Vagina (tissue), 2 donors: ENCODE measurements around the gene BAG5. TPM values are rescaled to one million over a fixed set of nuclear protein-coding genes. Genes with fewer than 3 reads are reported as not detected.
A peak's percentile ranks its signal among the peaks of the same experiment; 100 is the strongest.

ENCODE experiments used
- DNase-seq, 2 donors: peaks; one replicate each; pipeline ENCODE4 v3.0.0-alpha.2; 2017; ENCODE audit errors: extremely low spot score in 2 of 2
- H3K27ac ChIP-seq: fragments of 200-600 bp; sonication (generic); one replicate; pipeline ENCODE4 v1.5.1; 2019
- H3K27me3 ChIP-seq: fragments of 200-600 bp; sonication (generic); one replicate; pipeline ENCODE4 v1.5.1; 2019
- H3K36me3 ChIP-seq, 2 donors: fragments of 200-600 bp; sonication (generic); one replicate each; pipeline ENCODE4 v1.5.1; 2017 to 2019
- H3K4me1 ChIP-seq: fragments of 200-600 bp; sonication (generic); one replicate; pipeline ENCODE4 v1.5.1; 2019
- H3K4me3 ChIP-seq, 2 donors: fragments of 200-600 bp; sonication (generic); 1 replicate in 1 of 2; 2 replicates in 1 of 2; pipeline ENCODE4 v1.5.1; 2016 to 2019
- H3K9me3 ChIP-seq: fragments of 200-600 bp; sonication (generic); one replicate; pipeline ENCODE4 v1.5.1; 2019
- CTCF ChIP-seq, 3 experiments: fragments of 450-650 bp in 2 of 3; fragments of 200-600 bp in 1 of 3; sonication (generic) in 1 of 3; IDR thresholded peaks; one replicate each; pipeline ENCODE4 v1.5.1; 2017 to 2019; ENCODE audit warnings: antibody characterized with exemption in 3 of 3, mild to moderate bottlenecking in 2 of 3, moderate library complexity in 2 of 3
- POLR2A ChIP-seq, 2 donors: fragments of 450-650 bp; IDR thresholded peaks; one replicate each; pipeline ENCODE4 v1.6.1; 2017; ENCODE audit warnings: antibody characterized with exemption in 2 of 2, mild to moderate bottlenecking in 2 of 2, moderate library complexity in 2 of 2
- POLR2AphosphoS5 ChIP-seq, 2 donors: sonication (generic); formaldehyde crosslinking; IDR thresholded peaks; one replicate each; pipeline ENCODE4 v1.9.0; 2017; ENCODE audit warnings: antibody characterized with exemption in 2 of 2, mild to moderate bottlenecking in 2 of 2, low read depth in 1 of 2; ENCODE audit not compliant: insufficient read depth in 1 of 2
- intact Hi-C: fragments of 100-400 bp; cut with DNase I; formaldehyde crosslinking; loops from one replicate; pipeline ENCODE4 v1.15.1; 2023
- total RNA-seq: library from RNA; depleted of rRNA; stranded (reverse); fragments of >200 nt; gene quantifications from one replicate; pipeline ENCODE4 v1.2.3, GENCODE V29; 2016

The BAG5 gene
- total RNA-seq, 1 donor from 2014 or later, result 21.6 TPM

- no peak for DNase-seq
- Histone ChIP-seq H3K4me1 (peaks cover 8% of the 10 kb centered on the region), H3K4me3 (no peak overlapping the region), H3K36me3 (no peaks in the 10 kb centered on the region), H3K27me3 (no peaks in the 10 kb centered on the region), H3K27ac (no peak overlapping the region), H3K9me3 (no peaks in the 10 kb centered on the region)
- TF ChIP-seq POLR2A (IDR thresholded peaks at IDR 0.05), result no peak
- no peak for TF ChIP-seq POLR2AphosphoS5 (IDR thresholded peaks at IDR 0.05; ENCODE audit: insufficient read depth in 1 of 2, low read depth in 1 of 2)
- TF ChIP-seq CTCF (IDR thresholded peaks at IDR 0.05), result no peak
- intact Hi-C loops, result no loop called here
These were observed 22.0 kb upstream of the BAG5 start for GRCh38 chr14:103584326-103584915.

GRCh38 chr14:103581954-103582703 lies 19.7 kb upstream of the BAG5 start:
- DNase-seq, result no peak
- Histone ChIP-seq H3K27ac (peak overlapping the region; percentile 4), H3K27me3 (no peaks in the 10 kb centered on the region), H3K36me3 (no peaks in the 10 kb centered on the region), H3K9me3 (no peaks in the 10 kb centered on the region), H3K4me3 (no peak overlapping the region), H3K4me1 (peaks cover 8% of the 10 kb centered on the region)
- intact Hi-C loops, result no loop called here
- peak; percentile 23 to 24 for TF ChIP-seq POLR2AphosphoS5 (IDR thresholded peaks at IDR 0.05; ENCODE audit: insufficient read depth in 1 of 2, low read depth in 1 of 2)
- no peak for TF ChIP-seq POLR2A (IDR thresholded peaks at IDR 0.05)
- TF ChIP-seq CTCF (IDR thresholded peaks at IDR 0.05), result no peak

- DNase-seq, result no peak
- Histone ChIP-seq H3K4me3 (no peak overlapping the region), H3K36me3 (no peaks in the 10 kb centered on the region), H3K27me3 (no peaks in the 10 kb centered on the region), H3K27ac (no peak overlapping the region), H3K4me1 (peaks cover 16% of the 10 kb centered on the region), H3K9me3 (no peaks in the 10 kb centered on the region)
- intact Hi-C loops, result no loop called here
- TF ChIP-seq POLR2AphosphoS5 (IDR thresholded peaks at IDR 0.05; ENCODE audit: insufficient read depth in 1 of 2, low read depth in 1 of 2) (no peak), CTCF (IDR thresholded peaks at IDR 0.05) (no peak), POLR2A (IDR thresholded peaks at IDR 0.05) (no peak)
These were observed 18.7 kb upstream of the BAG5 start for GRCh38 chr14:103581206-103581605.

GRCh38 chr14:103578401-103579075 lies 16.1 kb upstream of the BAG5 start:
- H3K36me3 ChIP-seq, result peaks cover 0 to 12% of the 10 kb centered on the region in 2 donors
- no peak for DNase-seq
- intact Hi-C loops, result loop anchor here (10.0 kb wide), 1 partner anchor 46 kb away; the partner anchor contains the start of gene KLC1
- no peak overlapping the region for H3K27ac ChIP-seq
- no peaks in the 10 kb centered on the region for H3K27me3 ChIP-seq
- TF ChIP-seq CTCF (IDR thresholded peaks at IDR 0.05) (no peak), POLR2A (IDR thresholded peaks at IDR 0.05) (no peak), POLR2AphosphoS5 (IDR thresholded peaks at IDR 0.05; ENCODE audit: insufficient read depth in 1 of 2, low read depth in 1 of 2) (no peak)
- no peak overlapping the region for H3K4me3 ChIP-seq
- peaks cover 36% of the 10 kb centered on the region for H3K4me1 ChIP-seq
- no peaks in the 10 kb centered on the region for H3K9me3 ChIP-seq
